Fibroblast of lung (primary cell): Measurements from ENCODE around the gene CCNT1. TPM values are rescaled to one million over a fixed set of nuclear protein-coding genes. Genes with fewer than 3 reads are reported as not detected.
A peak's percentile ranks its signal among the peaks of the same experiment; 100 is the strongest.

ENCODE experiments used
- DNase-seq, 2 donors: peaks; one replicate each; pipeline versions ENCODE4 v3.0.0 to v3.0.0-alpha.2; 2010; ENCODE audit warnings: low read depth in 2 of 2
- H2AFZ ChIP-seq: 2 replicates; pipeline ENCODE4 v1.5.1; 2012; ENCODE audit warnings: low read length, control low read depth, inconsistent platforms
- H3K27ac ChIP-seq: 2 replicates; pipeline ENCODE4 v1.5.1; 2011; ENCODE audit warnings: low read length, control low read depth; ENCODE audit not compliant: insufficient read depth
- H3K27me3 ChIP-seq: 2 replicates; pipeline ENCODE4 v1.5.1; 2011; ENCODE audit warnings: mild to moderate bottlenecking, low read length; ENCODE audit not compliant: control insufficient read depth, insufficient read depth
- H3K36me3 ChIP-seq: 2 replicates; pipeline ENCODE4 v1.5.1; 2011; ENCODE audit warnings: low read length; ENCODE audit not compliant: control insufficient read depth, insufficient read depth
- H3K4me1 ChIP-seq: 2 replicates; pipeline ENCODE4 v1.5.1; 2011; ENCODE audit warnings: low read length; ENCODE audit not compliant: control insufficient read depth, insufficient read depth; ENCODE audit errors: extremely low read depth
- H3K4me2 ChIP-seq: 2 replicates; pipeline ENCODE4 v1.5.1; 2011; ENCODE audit warnings: low read length, control low read depth; ENCODE audit not compliant: insufficient read depth; ENCODE audit errors: extremely low read depth
- H3K4me3 ChIP-seq, 4 experiments: fragments of 200-600 bp in 1 of 4; sonication (generic) in 1 of 4; replicated peaks in 1 of 4; 2 replicates each; pipeline ENCODE4 v1.5.1; 2011 to 2016; ENCODE audit warnings: low read length in 4 of 4, low read depth in 3 of 4, mild to moderate bottlenecking in 3 of 4, control low read depth in 2 of 4, inconsistent platforms in 1 of 4, mixed read lengths in 1 of 4; ENCODE audit not compliant: insufficient read depth in 1 of 4; ENCODE audit errors: control extremely low read depth in 1 of 4
- H3K79me2 ChIP-seq: 2 replicates; pipeline ENCODE4 v1.5.1; 2012; ENCODE audit warnings: mild to moderate bottlenecking, low read length, inconsistent platforms; ENCODE audit not compliant: control insufficient read depth, insufficient read depth
- H3K9ac ChIP-seq: 2 replicates; pipeline ENCODE4 v1.5.1; 2011; ENCODE audit warnings: mild to moderate bottlenecking, low read length, control low read depth; ENCODE audit not compliant: insufficient read depth
- H3K9me3 ChIP-seq: 2 replicates; pipeline ENCODE4 v1.5.1; 2012; ENCODE audit warnings: low read depth, low read length; ENCODE audit not compliant: control insufficient read depth, insufficient read depth
- H4K20me1 ChIP-seq: 2 replicates; pipeline ENCODE4 v1.5.1; 2011; ENCODE audit warnings: low read length; ENCODE audit not compliant: control insufficient read depth, insufficient read depth; ENCODE audit errors: extremely low read depth
- EZH2 ChIP-seq: IDR thresholded peaks from 2 replicates; pipeline ENCODE4 v1.5.1; 2012; ENCODE audit warnings: low read length, control low read depth, mild to moderate bottlenecking; ENCODE audit errors: missing control alignments
- polyA plus RNA-seq, 2 donors: library from polyadenylated mRNA; depleted of rRNA in 1 of 2; stranded (reverse) in 1 of 2; unstranded in 1 of 2; fragments of >200 nt; gene quantifications; 2 replicates each; pipeline ENCODE4 v1.2.1, GENCODE V29; 2011 to 2012; ENCODE audit warnings: missing spikeins in 1 of 2
- total RNA-seq: library from RNA; depleted of rRNA; stranded (reverse); fragments of >200 nt; gene quantifications from 2 replicates; pipeline ENCODE4 v1.2.1, GENCODE V29; 2014
- TF ChIP-seq, protein P1 (sequence below), 2 donors: IDR thresholded peaks in 1 of 2; conservative IDR thresholded peaks in 1 of 2; 1 replicate in 1 of 2; 2 replicates in 1 of 2; pipeline ENCODE4 v1.5.1; 2011 to 2012; ENCODE audit warnings: low read length in 2 of 2, control low read depth in 1 of 2, inconsistent platforms in 1 of 2, low read depth in 1 of 2, mild to moderate bottlenecking in 1 of 2

CCNT1 gene
- total and polyA plus RNA-seq, 2 donors (not counting 1 experiment from before 2014, with no cell fraction given) = 20.4 to 24.6 TPM

DNA sequence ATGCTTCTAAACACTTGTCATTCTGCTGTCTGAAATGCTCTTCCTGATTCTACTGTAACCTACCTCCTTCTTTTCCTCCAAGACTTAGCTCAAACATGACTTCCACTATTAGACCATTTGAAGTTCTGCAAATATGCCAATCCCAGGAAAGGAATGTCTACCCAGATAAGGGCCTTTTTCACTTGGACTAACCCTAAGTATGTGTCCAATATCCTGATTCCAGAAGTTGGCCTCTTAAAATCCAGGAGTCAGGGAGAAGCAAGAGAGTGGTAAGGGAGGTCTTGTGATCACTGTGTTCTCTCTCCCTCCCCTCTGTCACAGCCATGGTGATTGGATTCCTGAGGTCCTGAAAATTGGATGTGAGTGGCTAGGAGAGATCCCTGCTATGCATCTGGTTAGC lies 42.2 kb upstream of the CCNT1 start:
- Histone ChIP-seq H3K4me2 (no peak overlapping the region), H4K20me1 (no peaks in the 10 kb centered on the region), H3K9ac (no peak overlapping the region), H3K9me3 (no peaks in the 10 kb centered on the region), H3K27me3 (no peaks in the 10 kb centered on the region), H3K4me3 (no peak overlapping the region), H3K4me1 (no peaks in the 10 kb centered on the region), H2AFZ (no peak overlapping the region), H3K27ac (no peak overlapping the region), H3K36me3 (no peaks in the 10 kb centered on the region), H3K79me2 (no peaks in the 10 kb centered on the region)
- TF ChIP-seq EZH2 = no peak
- TF ChIP-seq, protein P1, sequence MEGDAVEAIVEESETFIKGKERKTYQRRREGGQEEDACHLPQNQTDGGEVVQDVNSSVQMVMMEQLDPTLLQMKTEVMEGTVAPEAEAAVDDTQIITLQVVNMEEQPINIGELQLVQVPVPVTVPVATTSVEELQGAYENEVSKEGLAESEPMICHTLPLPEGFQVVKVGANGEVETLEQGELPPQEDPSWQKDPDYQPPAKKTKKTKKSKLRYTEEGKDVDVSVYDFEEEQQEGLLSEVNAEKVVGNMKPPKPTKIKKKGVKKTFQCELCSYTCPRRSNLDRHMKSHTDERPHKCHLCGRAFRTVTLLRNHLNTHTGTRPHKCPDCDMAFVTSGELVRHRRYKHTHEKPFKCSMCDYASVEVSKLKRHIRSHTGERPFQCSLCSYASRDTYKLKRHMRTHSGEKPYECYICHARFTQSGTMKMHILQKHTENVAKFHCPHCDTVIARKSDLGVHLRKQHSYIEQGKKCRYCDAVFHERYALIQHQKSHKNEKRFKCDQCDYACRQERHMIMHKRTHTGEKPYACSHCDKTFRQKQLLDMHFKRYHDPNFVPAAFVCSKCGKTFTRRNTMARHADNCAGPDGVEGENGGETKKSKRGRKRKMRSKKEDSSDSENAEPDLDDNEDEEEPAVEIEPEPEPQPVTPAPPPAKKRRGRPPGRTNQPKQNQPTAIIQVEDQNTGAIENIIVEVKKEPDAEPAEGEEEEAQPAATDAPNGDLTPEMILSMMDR (conservative IDR thresholded peaks at IDR 0.05 in 1 of 2, IDR thresholded peaks at IDR 0.05 in 1 of 2; ENCODE audit: low read depth in 1 of 2, low read length in 2 of 2) = no peak
- DNase-seq = no peak

- Histone ChIP-seq H3K79me2 (no peaks in the 10 kb centered on the region), H3K36me3 (no peaks in the 10 kb centered on the region), H4K20me1 (no peaks in the 10 kb centered on the region), H3K4me2 (no peak overlapping the region), H3K9me3 (no peaks in the 10 kb centered on the region), H3K27me3 (no peaks in the 10 kb centered on the region), H3K4me1 (no peaks in the 10 kb centered on the region), H3K4me3 (no peak overlapping the region), H3K9ac (no peak overlapping the region), H3K27ac (no peak overlapping the region), H2AFZ (peak overlapping the region; percentile 35)
- no peak for TF ChIP-seq EZH2
- TF ChIP-seq, protein P1 (conservative IDR thresholded peaks at IDR 0.05 in 1 of 2, IDR thresholded peaks at IDR 0.05 in 1 of 2; ENCODE audit: low read depth in 1 of 2, low read length in 2 of 2) = peak in 1 of 2 donors; percentile 11
- no peak for DNase-seq
Observed at GRCh38 chr12:48758186-48758585, 41.7 kb upstream of the CCNT1 start.

GRCh38 chr12:48750769-48751356 lies 34.4 kb upstream of the CCNT1 start:
- H3K4me1 ChIP-seq = no peaks in the 10 kb centered on the region
- H3K27ac ChIP-seq = no peak overlapping the region
- peak in 1 of 2 donors; percentile 8 for DNase-seq
- no peaks in the 10 kb centered on the region for H3K36me3 ChIP-seq
- H4K20me1 ChIP-seq = no peaks in the 10 kb centered on the region
- H3K9me3 ChIP-seq = no peaks in the 10 kb centered on the region
- no peak overlapping the region for H3K4me3 ChIP-seq
- TF ChIP-seq, protein P1 (conservative IDR thresholded peaks at IDR 0.05 in 1 of 2, IDR thresholded peaks at IDR 0.05 in 1 of 2; ENCODE audit: low read depth in 1 of 2, low read length in 2 of 2) = no peak
- no peak for TF ChIP-seq EZH2
- no peak overlapping the region for H2AFZ ChIP-seq
- no peak overlapping the region for H3K4me2 ChIP-seq
- no peaks in the 10 kb centered on the region for H3K79me2 ChIP-seq
- no peak overlapping the region for H3K9ac ChIP-seq
- no peaks in the 10 kb centered on the region for H3K27me3 ChIP-seq
